WTC11 (cell line): Measurements from ENCODE around the gene CDH20. TPM values are rescaled to one million over a fixed set of nuclear protein-coding genes. Genes with fewer than 3 reads are reported as not detected.

ENCODE experiments used
- ATAC-seq: fragments of 200-7000 bp; cut with Tn5 transposase; 2 replicates; pipeline ENCODE4 v1.10.0; 2021; ENCODE audit warnings: mild to moderate bottlenecking, moderate library complexity
- CTCF ChIA-PET: fragments of 300-600 bp; sonication (Branson Sonifier 250); formaldehyde crosslinking; loops from one replicate; lab custom pipeline; 2021; ENCODE audit warnings: antibody characterized with exemption; lab: Charles Lee
- POLR2A ChIA-PET: fragments of 350-600 bp; sonication (Branson Sonifier 250); formaldehyde crosslinking; loops from one replicate; lab custom pipeline; 2021; ENCODE audit warnings: antibody characterized with exemption; lab: Charles Lee
- DNase-seq: peaks from one replicate; pipeline ENCODE4 v3.0.0; 2021; ENCODE audit warnings: low spot score
- H3K27ac Mint-ChIP-seq: 2 replicates; pipeline ENCODE4 v1.8.0; 2021; ENCODE audit warnings: mixed read lengths
- H3K27me3 Mint-ChIP-seq: 2 replicates; pipeline ENCODE4 v1.8.0; 2021; ENCODE audit warnings: low read depth, mild to moderate bottlenecking, moderate library complexity, mixed read lengths
- H3K36me3 Mint-ChIP-seq: 2 replicates; pipeline ENCODE4 v1.8.0; 2021; ENCODE audit warnings: mixed read lengths
- H3K4me1 Mint-ChIP-seq: 2 replicates; pipeline ENCODE4 v1.8.0; 2022; ENCODE audit warnings: mixed read lengths
- H3K4me3 Mint-ChIP-seq: 2 replicates; pipeline ENCODE4 v1.8.0; 2021; ENCODE audit warnings: mild to moderate bottlenecking, moderate library complexity, mixed read lengths
- H3K9me3 Mint-ChIP-seq: 2 replicates; pipeline ENCODE4 v1.8.0; 2021; ENCODE audit warnings: mixed read lengths
- CTCF ChIP-seq: fragments of 200-600 bp; IDR thresholded peaks from 2 replicates; pipeline ENCODE4 v1.8.0; 2022; ENCODE audit warnings: antibody characterized with exemption
- ESRRA ChIP-seq: sonication (generic); formaldehyde crosslinking; IDR thresholded peaks from 2 replicates; pipeline ENCODE4 v1.8.1; 2022; ENCODE audit warnings: mild to moderate bottlenecking, missing genetic modification reagents, borderline replicate concordance
- ETV6 ChIP-seq: sonication (generic); formaldehyde crosslinking; IDR thresholded peaks from 2 replicates; pipeline ENCODE4 v1.8.1; 2022; ENCODE audit warnings: mild to moderate bottlenecking, missing genetic modification reagents
- GABPB1 ChIP-seq: sonication (generic); formaldehyde crosslinking; IDR thresholded peaks from 2 replicates; pipeline ENCODE4 v1.8.1; 2023; ENCODE audit warnings: mild to moderate bottlenecking, missing genetic modification reagents
- GRHL2 ChIP-seq: fragments of 250-450 bp; sonication (Bioruptor Pico); IDR thresholded peaks from 2 replicates; pipeline ENCODE4 v1.8.0; 2022; ENCODE audit warnings: mild to moderate bottlenecking, moderate library complexity; ENCODE audit not compliant: insufficient replicate concordance, severe bottlenecking
- GTF2I ChIP-seq: fragments of 250-450 bp; sonication (Bioruptor Pico); conservative IDR thresholded peaks from 2 replicates; pipeline ENCODE4 v1.4.0; 2021; ENCODE audit warnings: mild to moderate bottlenecking
- HMGXB4 ChIP-seq: sonication (generic); formaldehyde crosslinking; IDR thresholded peaks from 2 replicates; pipeline ENCODE4 v1.8.1; 2023; ENCODE audit warnings: mild to moderate bottlenecking, moderate library complexity, missing genetic modification reagents
- KAT7 ChIP-seq: sonication (generic); formaldehyde crosslinking; IDR thresholded peaks from 2 replicates; pipeline ENCODE4 v1.8.1; 2023; ENCODE audit warnings: missing genetic modification reagents, mild to moderate bottlenecking, borderline replicate concordance
- NFE2L1 ChIP-seq: sonication (generic); formaldehyde crosslinking; IDR thresholded peaks from 2 replicates; pipeline ENCODE4 v1.8.1; 2023; ENCODE audit warnings: missing genetic modification reagents
- NFYB ChIP-seq: sonication (generic); formaldehyde crosslinking; conservative IDR thresholded peaks from 2 replicates; pipeline ENCODE4 v1.8.0; 2022; ENCODE audit warnings: low read depth, missing genetic modification reagents
- NR2C2 ChIP-seq: sonication (generic); formaldehyde crosslinking; IDR thresholded peaks from 2 replicates; pipeline ENCODE4 v1.8.0; 2022; ENCODE audit warnings: mild to moderate bottlenecking, missing genetic modification reagents
- PRRX2 ChIP-seq: fragments of 250-450 bp; sonication (Bioruptor Pico); IDR thresholded peaks from 2 replicates; pipeline ENCODE4 v1.8.0; 2021; ENCODE audit warnings: mild to moderate bottlenecking
- RORB ChIP-seq: fragments of 250-450 bp; sonication (Bioruptor Pico); IDR thresholded peaks from 2 replicates; pipeline ENCODE4 v1.9.0; 2021; ENCODE audit warnings: mild to moderate bottlenecking
- SMAD3 ChIP-seq: sonication (generic); formaldehyde crosslinking; IDR thresholded peaks from 2 replicates; pipeline ENCODE4 v1.8.0; 2022; ENCODE audit warnings: missing genetic modification reagents, mild to moderate bottlenecking, borderline replicate concordance
- TEAD4 ChIP-seq: sonication (generic); formaldehyde crosslinking; IDR thresholded peaks from 2 replicates; pipeline ENCODE4 v1.8.0; 2022; ENCODE audit warnings: mild to moderate bottlenecking, missing genetic modification reagents
- TP53 ChIP-seq: sonication (generic); formaldehyde crosslinking; IDR thresholded peaks from 2 replicates; pipeline ENCODE4 v1.8.1; 2023; ENCODE audit warnings: mild to moderate bottlenecking, missing genetic modification reagents
- USF2 ChIP-seq: sonication (generic); formaldehyde crosslinking; IDR thresholded peaks from 2 replicates; pipeline ENCODE4 v1.8.1; 2023; ENCODE audit warnings: mild to moderate bottlenecking, missing genetic modification reagents, moderate library complexity
- ZNF121 ChIP-seq: sonication (generic); formaldehyde crosslinking; IDR thresholded peaks from 2 replicates; pipeline ENCODE4 v1.8.0; 2023; ENCODE audit warnings: missing genetic modification reagents
- ZNF423 ChIP-seq: fragments of 250-450 bp; sonication (Bioruptor Pico); IDR thresholded peaks from 2 replicates; pipeline ENCODE4 v2.1.2; 2022; ENCODE audit warnings: mild to moderate bottlenecking, moderate library complexity
- ZNF425 ChIP-seq: fragments of 250-450 bp; sonication (Bioruptor Pico); conservative IDR thresholded peaks from 2 replicates; pipeline ENCODE4 v1.9.0; 2021; ENCODE audit warnings: mild to moderate bottlenecking
- total RNA-seq: library from RNA; stranded (reverse); gene quantifications from 3 replicates; pipeline ENCODE4 v1.2.3, GENCODE V29; 2021
- TF ChIP-seq, protein P1 (sequence below): sonication (generic); formaldehyde crosslinking; IDR thresholded peaks from 2 replicates; pipeline ENCODE4 v1.8.0; 2022; ENCODE audit warnings: mild to moderate bottlenecking, missing genetic modification reagents
- TF ChIP-seq, protein P2 (sequence below): sonication (generic); formaldehyde crosslinking; IDR thresholded peaks from 2 replicates; pipeline ENCODE4 v1.8.1; 2023; ENCODE audit warnings: mild to moderate bottlenecking, missing genetic modification reagents, moderate library complexity

The CDH20 gene
- total RNA-seq, 1 experiment from 2014 or later, result 0.39 TPM

DNA sequence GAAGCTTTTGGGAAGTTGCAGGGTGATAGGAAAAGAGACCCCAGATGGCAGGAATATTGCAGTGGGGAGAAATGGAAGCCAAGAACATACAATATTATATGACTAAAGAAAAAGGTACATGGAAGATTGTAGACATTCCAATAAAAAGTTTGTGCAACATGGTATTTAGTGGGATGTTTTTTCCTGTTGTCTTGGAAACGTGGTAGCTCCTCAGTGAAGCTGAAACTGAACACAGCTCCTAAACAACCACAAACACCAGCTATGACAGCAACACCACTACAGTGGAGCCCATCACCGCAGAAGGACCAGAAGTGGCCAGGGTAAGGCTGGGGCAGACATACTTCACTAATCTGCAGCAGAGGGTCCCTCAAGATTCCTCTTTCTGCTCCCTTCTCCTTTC is 246.8 kb downstream of the CDH20 start:
- Mint-ChIP-seq H3K4me1 (peaks cover 23% of the 10 kb centered on the region), H3K27ac (no peak overlapping the region), H3K27me3 (peaks cover 16% of the 10 kb centered on the region), H3K4me3 (no peak overlapping the region), H3K36me3 (no peaks in the 10 kb centered on the region), H3K9me3 (no peaks in the 10 kb centered on the region; the same call in 1 of the 2 replicates)
- no peak for TF ChIP-seq GTF2I (CRISPR knock-in tag)
- TF ChIP-seq NR2C2 (CRISPR knock-in tag), result no peak
- no peak for TF ChIP-seq GRHL2
- TF ChIP-seq RORB (CRISPR knock-in tag), result no peak
- TF ChIP-seq KAT7, result no peak
- TF ChIP-seq USF2 (CRISPR knock-in tag), result no peak
- no peak for TF ChIP-seq GABPB1
- TF ChIP-seq CTCF, result no peak
- TF ChIP-seq TEAD4 (CRISPR knock-in tag), result no peak
- TF ChIP-seq NFYB (CRISPR knock-in tag), result no peak
- TF ChIP-seq SMAD3 (CRISPR knock-in tag), result no peak
- TF ChIP-seq ZNF423 (CRISPR knock-in tag), result no peak
- TF ChIP-seq, protein P1, sequence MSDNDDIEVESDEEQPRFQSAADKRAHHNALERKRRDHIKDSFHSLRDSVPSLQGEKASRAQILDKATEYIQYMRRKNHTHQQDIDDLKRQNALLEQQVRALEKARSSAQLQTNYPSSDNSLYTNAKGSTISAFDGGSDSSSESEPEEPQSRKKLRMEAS, result no peak
- TF ChIP-seq, protein P2, sequence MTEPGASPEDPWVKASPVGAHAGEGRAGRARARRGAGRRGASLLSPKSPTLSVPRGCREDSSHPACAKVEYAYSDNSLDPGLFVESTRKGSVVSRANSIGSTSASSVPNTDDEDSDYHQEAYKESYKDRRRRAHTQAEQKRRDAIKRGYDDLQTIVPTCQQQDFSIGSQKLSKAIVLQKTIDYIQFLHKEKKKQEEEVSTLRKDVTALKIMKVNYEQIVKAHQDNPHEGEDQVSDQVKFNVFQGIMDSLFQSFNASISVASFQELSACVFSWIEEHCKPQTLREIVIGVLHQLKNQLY, result no peak
- no peak for TF ChIP-seq ZNF121 (CRISPR knock-in tag)
- TF ChIP-seq PRRX2 (CRISPR knock-in tag), result no peak
- TF ChIP-seq ZNF425, result no peak
- no peak for TF ChIP-seq ESRRA (CRISPR knock-in tag)
- CTCF ChIA-PET, result no interaction called here
- POLR2A ChIA-PET, result no interaction called here
- no peak for ATAC-seq
- no peak for DNase-seq

GRCh38 chr18:61581578-61582201 is 248.5 kb downstream of the CDH20 start:
- CTCF ChIA-PET, result interaction anchor here (0.6 to 1.9 kb wide), 25 partner anchors 13 to 550 kb away, joined by 3 to 14 read pairs (median 4); no protein-coding TSS in a partner anchor
- ATAC-seq (peak; percentile 98), DNase-seq (peak; percentile 93)
- peaks cover 12% of the 10 kb centered on the region for H3K4me1 Mint-ChIP-seq
- H3K36me3 Mint-ChIP-seq, result no peaks in the 10 kb centered on the region
- POLR2A ChIA-PET, result no interaction called here
- no peaks in the 10 kb centered on the region; the same call in 1 of the 2 replicates for H3K9me3 Mint-ChIP-seq
- peaks cover 16% of the 10 kb centered on the region for H3K27me3 Mint-ChIP-seq
- no peak for TF ChIP-seq ZNF425
- TF ChIP-seq NFE2L1, result no peak
- peak; percentile 99 for TF ChIP-seq CTCF
- TF ChIP-seq ETV6 (CRISPR knock-in tag), result 0 out of 2 replicates have a peak, but pooled peaks have one; percentile 31
- TF ChIP-seq, protein P1, result 0 out of 2 replicates have a peak, but pooled peaks have one; percentile 31
- TF ChIP-seq HMGXB4 (CRISPR knock-in tag), result no peak
- no peak for TF ChIP-seq KAT7
- TF ChIP-seq TP53 (CRISPR knock-in tag), result 0 out of 2 replicates have a peak, but pooled peaks have one; percentile 30
- H3K4me3 Mint-ChIP-seq, result peak overlapping the region; percentile 80
- peak overlapping the region; percentile 11; the same call in 1 of the 2 replicates for H3K27ac Mint-ChIP-seq
